CD4-positive, alpha-beta T cell (primary cell): ENCODE data around the gene PAX1. TPM values are rescaled to one million over a fixed set of nuclear protein-coding genes. Genes with fewer than 3 reads are reported as not detected.

Source experiments
- ATAC-seq: fragments of 200-7000 bp; cut with Tn5 transposase; one replicate; pipeline ENCODE4 v1.10.0; 2022; ENCODE audit warnings: mild to moderate bottlenecking; ENCODE audit not compliant: poor library complexity
- CTCF ChIA-PET: fragments of 350-600 bp; sonication (Branson Sonifier 250); formaldehyde crosslinking; loops from one replicate; lab custom pipeline; 2021; ENCODE audit warnings: antibody characterized with exemption, inconsistent platforms; lab: Charles Lee
- POLR2A ChIA-PET: fragments of 350-600 bp; sonication (Branson Sonifier 250); formaldehyde crosslinking; loops from one replicate; lab custom pipeline; 2021; ENCODE audit warnings: antibody characterized with exemption, inconsistent platforms; lab: Charles Lee
- DNase-seq, 14 experiments: peaks; one replicate each; pipeline ENCODE4 v3.0.0-alpha.2; 2013 to 2020; ENCODE audit warnings: mixed read lengths in 2 of 14
- H3K27ac ChIP-seq, 2 donors: one replicate each; pipeline versions ENCODE4 v1.5.1 to v1.7.0; 2013; ENCODE audit warnings: low read length in 2 of 2, low read depth in 1 of 2, mild to moderate bottlenecking in 1 of 2
- H3K27me3 ChIP-seq, 2 experiments: 1 replicate in 1 of 2; 2 replicates in 1 of 2; pipeline versions ENCODE4 v1.6.1 to v1.7.0; 2013; ENCODE audit warnings: low read length in 2 of 2, control low read depth in 1 of 2, mild to moderate bottlenecking in 1 of 2, moderate library complexity in 1 of 2; ENCODE audit not compliant: insufficient read depth in 2 of 2, control insufficient read depth in 1 of 2
- H3K36me3 ChIP-seq: one replicate; pipeline ENCODE4 v1.6.1; 2013; ENCODE audit warnings: low read length, control low read depth; ENCODE audit not compliant: insufficient read depth
- H3K4me1 ChIP-seq: one replicate; pipeline ENCODE4 v1.6.1; 2013; ENCODE audit warnings: low read length, control low read depth; ENCODE audit not compliant: insufficient read depth
- H3K4me3 ChIP-seq: one replicate; pipeline ENCODE4 v1.5.1; 2013; ENCODE audit warnings: mild to moderate bottlenecking, low read length, moderate library complexity
- H3K9me3 ChIP-seq, 2 experiments: 1 replicate in 1 of 2; 2 replicates in 1 of 2; pipeline versions ENCODE4 v1.6.1 to v1.7.0; 2013; ENCODE audit warnings: low read length in 2 of 2, mild to moderate bottlenecking in 2 of 2, control low read depth in 1 of 2, moderate library complexity in 1 of 2; ENCODE audit not compliant: control insufficient read depth in 1 of 2, insufficient read depth in 1 of 2
- H3K27ac Mint-ChIP-seq: one replicate; pipeline ENCODE4 v1.8.0; 2020; ENCODE audit warnings: mixed read lengths
- H3K27me3 Mint-ChIP-seq: one replicate; pipeline ENCODE4 v1.8.0; 2021; ENCODE audit warnings: mixed read lengths
- H3K36me3 Mint-ChIP-seq: one replicate; pipeline ENCODE4 v1.8.0; 2021; ENCODE audit warnings: low read depth, mixed read lengths
- H3K4me1 Mint-ChIP-seq: one replicate; pipeline ENCODE4 v1.8.0; 2021; ENCODE audit warnings: low read depth, mixed read lengths
- H3K4me3 Mint-ChIP-seq: one replicate; pipeline ENCODE4 v1.8.0; 2020; ENCODE audit warnings: mild to moderate bottlenecking, mixed read lengths
- H3K9me3 Mint-ChIP-seq: one replicate; pipeline ENCODE4 v1.8.0; 2020; ENCODE audit warnings: mixed read lengths
- CTCF ChIP-seq: fragments of 200-600 bp; IDR thresholded peaks from one replicate; pipeline ENCODE4 v1.8.0; 2022; ENCODE audit warnings: antibody characterized with exemption, mild to moderate bottlenecking
- intact Hi-C, 2 experiments: fragments of 100-400 bp; cut with DNase I in 1 of 2; cut with micrococcal nuclease in 1 of 2; formaldehyde crosslinking; loops; one replicate each; pipeline versions ENCODE4 v1.15.1 to v1.9.0; 2023 to 2025; cut with DNase I, micrococcal nuclease
- total RNA-seq, 174 experiments: library from RNA in 2 of 174; stranded (reverse) in 2 of 174; gene quantifications; one replicate each; pipeline ENCODE4 v1.2.3 and lab custom pipeline; 2021 to 2026

PAX1 gene
- total RNA-seq, 2 experiments from 2014 or later: not detected

GRCh38 chr20:21729316-21729715 lies 23.9 kb downstream of the PAX1 start:
- Histone ChIP-seq H3K9me3 (peaks cover 0 to 13% of the 10 kb centered on the region in 2 experiments), H3K4me3 (no peak overlapping the region), H3K27ac (no peak overlapping the region), H3K36me3 (no peaks in the 10 kb centered on the region), H3K27me3 (peaks cover 0 to 3% of the 10 kb centered on the region in 2 experiments), H3K4me1 (no peaks in the 10 kb centered on the region)
- DNase-seq: no peak
- Mint-ChIP-seq H3K9me3 (no peaks in the 10 kb centered on the region), H3K27ac (no peak overlapping the region), H3K27me3 (peaks cover 5% of the 10 kb centered on the region), H3K4me1 (no peaks in the 10 kb centered on the region), H3K36me3 (no peaks in the 10 kb centered on the region), H3K4me3 (no peak overlapping the region)
- ChIA-PET POLR2A (no interaction called here), CTCF (no interaction called here)
- intact Hi-C loops: loop anchor here in 1 of 2 experiments (10.0 kb wide), 1 partner anchor 1605 kb away; no protein-coding TSS in a partner anchor
- ATAC-seq: no peak
- TF ChIP-seq CTCF: no peak

GRCh38 chr20:21739161-21739560 lies 33.7 kb downstream of the PAX1 start:
- no peak overlapping the region for H3K4me3 Mint-ChIP-seq
- TF ChIP-seq CTCF: no peak
- intact Hi-C loops: no loop called here
- no peaks in the 10 kb centered on the region for H3K4me1 Mint-ChIP-seq
- H3K4me3 ChIP-seq: no peak overlapping the region
- no peaks in the 10 kb centered on the region for H3K27me3 Mint-ChIP-seq
- no peaks in the 10 kb centered on the region for H3K36me3 Mint-ChIP-seq
- CTCF ChIA-PET: no interaction called here
- ATAC-seq (no peak), DNase-seq (no peak)
- no peaks in the 10 kb centered on the region for H3K36me3 ChIP-seq
- no peak overlapping the region for H3K27ac Mint-ChIP-seq
- H3K9me3 Mint-ChIP-seq: peaks cover 9% of the 10 kb centered on the region
- no peaks in the 10 kb centered on the region for H3K4me1 ChIP-seq
- H3K27me3 ChIP-seq: peaks cover 0 to 3% of the 10 kb centered on the region in 2 experiments
- H3K9me3 ChIP-seq: peaks cover 0 to 15% of the 10 kb centered on the region in 2 experiments
- POLR2A ChIA-PET: no interaction called here
- no peak overlapping the region for H3K27ac ChIP-seq

- H3K27ac Mint-ChIP-seq: no peak overlapping the region
- ATAC-seq: no peak
- POLR2A ChIA-PET: no interaction called here
- Histone ChIP-seq H3K9me3 (peaks cover 0 to 15% of the 10 kb centered on the region in 2 experiments), H3K4me1 (no peaks in the 10 kb centered on the region), H3K27me3 (peaks cover 0 to 3% of the 10 kb centered on the region in 2 experiments), H3K4me3 (no peak overlapping the region), H3K27ac (no peak overlapping the region), H3K36me3 (no peaks in the 10 kb centered on the region)
- no peak for DNase-seq
- H3K4me3 Mint-ChIP-seq: no peak overlapping the region
- no peak for TF ChIP-seq CTCF
- intact Hi-C loops: no loop called here
- H3K9me3 Mint-ChIP-seq: peaks cover 10% of the 10 kb centered on the region
- H3K36me3 Mint-ChIP-seq: no peaks in the 10 kb centered on the region
- CTCF ChIA-PET: no interaction called here
- H3K27me3 Mint-ChIP-seq: no peaks in the 10 kb centered on the region
- no peaks in the 10 kb centered on the region for H3K4me1 Mint-ChIP-seq
Observed at GRCh38 chr20:21739682-21740081, 34.2 kb downstream of the PAX1 start.
